ENCODE results near the gene SLC25A12. TPM values are rescaled to one million over a fixed set of nuclear protein-coding genes. Genes with fewer than 3 reads are reported as not detected.
A peak's percentile ranks its signal among the peaks of the same experiment; 100 is the strongest.
"Not testable (repeated sequence)": the region's sequence is repeated elsewhere in the genome, so short reads cannot be mapped to it uniquely, and the experiment has no call there.

Gene SLC25A12
- total RNA-seq, 1 donor from 2014 or later, result 12.1 TPM

DNA sequence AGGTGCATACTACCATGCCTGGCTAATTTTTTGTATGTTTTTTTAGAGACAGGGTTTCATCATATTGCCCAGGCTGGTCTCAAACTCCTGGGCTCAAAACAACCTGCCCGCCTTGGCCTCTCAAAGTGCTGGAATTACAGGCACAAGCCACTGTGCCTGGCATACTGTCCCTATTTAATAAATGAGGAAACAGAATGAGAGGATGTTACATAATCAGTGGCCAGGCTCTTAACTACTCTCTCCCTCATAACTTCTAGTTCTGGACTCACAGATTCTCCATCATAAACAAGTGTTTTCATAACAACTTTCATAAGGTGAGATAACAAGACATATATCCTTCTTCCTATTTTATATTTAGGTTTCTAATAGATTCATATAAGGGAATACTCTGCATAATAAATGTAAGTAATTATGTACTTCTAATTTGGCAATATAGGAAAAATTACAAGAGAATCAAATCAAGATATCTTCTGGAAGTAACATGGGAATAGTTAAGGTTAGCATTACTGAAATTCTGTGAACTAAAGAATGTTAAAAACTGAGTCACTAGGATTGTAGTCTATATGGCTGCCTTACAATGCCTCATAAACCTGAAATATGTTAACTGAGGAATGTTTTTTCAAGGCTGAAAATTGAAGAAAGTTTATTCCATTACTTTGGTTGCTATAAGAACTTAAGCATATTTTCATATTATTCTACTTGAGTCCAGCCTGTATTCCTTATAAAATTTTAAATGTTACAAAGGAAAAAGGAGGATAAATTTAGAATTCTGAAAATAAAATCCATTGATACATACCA lies 71.3 kb downstream of the SLC25A12 start:
- no peak for DNase-seq

DNA sequence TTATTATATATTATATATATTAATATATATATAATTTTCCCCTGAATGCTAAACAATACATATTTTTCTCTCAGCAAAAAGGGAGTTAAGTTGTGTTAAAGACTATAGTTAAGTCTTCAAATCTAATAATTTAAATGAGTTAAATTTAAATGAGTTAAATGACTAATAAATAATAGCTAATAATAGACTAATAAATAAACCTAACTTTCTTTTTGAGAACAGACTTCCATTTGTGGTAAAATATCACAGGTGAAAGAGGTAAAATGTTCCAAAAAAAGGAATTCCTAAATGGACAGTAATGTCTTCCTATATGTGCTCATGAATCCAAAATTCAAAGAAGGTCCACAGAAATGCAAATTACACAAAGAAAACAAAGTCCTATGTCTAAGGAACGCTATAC lies 74.6 kb downstream of the SLC25A12 start:
- no peak for DNase-seq

GRCh38 chr2:171814883-171815282 lies 79.2 kb downstream of the SLC25A12 start:
- DNase-seq, result no peak

DNA sequence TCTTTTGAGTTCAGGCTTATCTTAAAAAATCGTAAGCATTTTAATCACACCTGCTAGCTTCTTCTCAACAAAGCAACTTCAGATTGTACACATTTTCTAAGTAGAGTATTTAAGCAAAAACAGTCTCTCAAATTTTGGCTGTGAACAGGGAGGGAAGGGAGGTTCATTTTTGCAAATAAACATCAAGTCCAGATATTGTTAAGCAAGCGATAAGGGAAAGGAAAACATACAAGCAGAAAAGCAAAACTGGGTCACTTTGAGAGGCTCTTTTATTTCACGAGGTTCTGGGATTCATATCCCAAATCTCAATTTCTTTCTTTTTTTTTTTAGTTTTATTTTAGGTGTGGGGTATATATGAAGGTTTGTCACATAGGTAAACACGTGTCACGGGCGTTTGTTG lies 79.9 kb downstream of the SLC25A12 start:
- no peak for DNase-seq

DNA sequence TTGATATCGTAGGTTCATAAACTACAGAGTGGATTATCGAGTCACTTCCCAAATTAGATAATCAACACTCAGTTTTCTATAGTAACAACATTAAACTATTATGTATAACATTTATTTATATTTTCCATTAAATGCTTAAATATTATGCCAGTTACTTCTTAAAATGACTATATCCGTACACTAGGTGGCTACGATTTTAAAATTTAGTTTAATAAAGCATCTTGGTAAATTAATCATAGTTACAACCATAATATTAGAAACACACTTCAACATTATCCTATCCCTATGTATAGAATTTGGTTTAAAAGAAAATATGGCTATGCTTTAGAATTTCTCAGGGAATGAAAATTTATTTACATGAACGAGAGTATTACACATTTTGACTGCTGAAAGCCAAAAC lies 80.3 kb downstream of the SLC25A12 start:
- DNase-seq, result no peak

DNA sequence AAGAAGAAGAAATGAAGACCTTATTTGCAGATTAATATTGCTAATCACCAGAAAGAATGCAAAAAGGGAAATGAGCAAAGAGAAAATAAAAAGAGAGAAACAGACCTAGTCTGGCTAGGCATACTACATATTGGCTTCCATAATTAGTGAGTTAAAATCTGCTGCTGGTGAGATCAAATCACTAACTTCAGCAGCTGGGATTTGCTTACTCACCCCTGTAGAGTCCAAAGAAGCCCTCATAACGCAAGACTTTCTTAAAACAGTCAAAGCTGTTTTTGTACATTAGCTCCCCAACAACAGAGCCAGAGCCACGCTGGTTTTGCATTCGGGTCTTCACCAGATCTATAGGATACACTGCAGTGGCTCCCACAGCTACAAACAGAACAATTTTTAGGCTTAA lies 80.9 kb downstream of the SLC25A12 start:
- no peak for DNase-seq

DNA sequence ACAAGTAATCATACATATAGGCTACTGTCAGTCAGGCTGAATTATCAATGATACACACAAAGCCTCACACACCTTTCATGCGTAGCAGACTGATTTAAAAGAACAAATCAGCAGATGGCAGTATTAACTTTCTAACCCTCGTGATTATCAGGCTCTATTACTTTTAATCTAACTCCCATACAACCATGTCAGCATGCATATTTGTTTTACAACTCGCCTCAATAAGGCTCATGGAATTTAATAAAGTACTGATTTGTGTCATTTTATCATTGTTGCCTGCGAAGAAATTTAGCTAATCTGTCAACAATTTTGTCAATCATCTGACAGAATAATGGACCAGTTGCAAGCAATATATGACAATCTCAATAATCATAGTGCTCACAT lies 82.8 kb downstream of the SLC25A12 start:
- peak; percentile 63 for DNase-seq

DNA sequence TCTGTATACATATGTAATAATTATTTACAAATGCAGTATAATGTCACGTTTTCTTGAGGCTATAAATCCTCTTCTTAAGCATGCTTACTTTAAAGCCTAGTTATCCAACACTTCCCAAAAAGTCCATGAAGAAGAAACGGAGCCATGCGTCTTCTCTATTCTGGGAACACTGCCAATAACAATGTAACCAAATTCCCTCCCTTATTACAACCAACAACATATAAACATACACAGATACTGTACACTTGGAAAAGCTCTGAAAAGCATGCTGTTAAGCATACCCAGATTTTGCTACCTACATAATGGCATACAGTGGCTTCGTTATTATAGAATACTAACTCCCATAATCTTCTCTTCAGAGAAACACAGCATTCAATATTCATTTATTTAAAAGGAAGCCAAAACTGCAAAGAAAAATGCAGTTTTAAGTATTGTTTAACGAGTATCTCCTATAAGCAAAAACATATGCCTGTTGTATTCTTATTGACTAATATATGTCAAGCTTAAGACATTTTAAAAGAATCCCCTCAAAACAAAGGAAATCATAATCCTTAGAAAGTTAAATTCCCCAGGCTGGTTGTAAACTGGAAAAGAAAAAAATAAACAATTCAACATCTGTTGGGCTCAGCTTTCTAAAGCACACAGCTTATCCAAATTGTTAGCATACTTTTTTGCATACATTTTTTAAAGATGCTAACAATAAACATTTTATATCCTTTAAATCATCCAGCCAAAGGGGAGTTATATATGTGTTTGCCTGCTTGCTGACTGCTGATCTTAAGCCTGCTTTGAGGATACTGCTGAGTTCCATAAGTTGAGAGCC lies 83.4 kb downstream of the SLC25A12 start:
- DNase-seq, result no peak

DNA sequence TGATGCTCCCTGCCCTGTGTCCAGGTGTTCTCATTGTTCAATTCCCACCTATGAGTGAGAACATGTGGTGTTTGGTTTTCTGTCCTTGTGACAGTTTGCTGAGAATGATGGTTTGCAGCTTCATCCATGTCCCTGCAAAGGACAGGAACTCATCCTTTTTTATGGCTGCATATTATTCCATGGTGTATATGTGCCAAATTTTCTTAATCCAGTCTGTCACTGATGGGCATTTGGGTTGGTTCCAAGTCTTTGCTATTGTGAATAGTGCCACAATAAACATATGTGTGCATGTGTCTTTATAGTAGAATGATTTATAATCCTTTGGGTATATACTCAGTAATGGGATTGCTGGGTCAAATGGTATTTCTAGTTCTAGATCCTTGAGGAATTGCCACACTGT lies 85.2 kb downstream of the SLC25A12 start:
- DNase-seq, result not testable (repeated sequence)

DNA sequence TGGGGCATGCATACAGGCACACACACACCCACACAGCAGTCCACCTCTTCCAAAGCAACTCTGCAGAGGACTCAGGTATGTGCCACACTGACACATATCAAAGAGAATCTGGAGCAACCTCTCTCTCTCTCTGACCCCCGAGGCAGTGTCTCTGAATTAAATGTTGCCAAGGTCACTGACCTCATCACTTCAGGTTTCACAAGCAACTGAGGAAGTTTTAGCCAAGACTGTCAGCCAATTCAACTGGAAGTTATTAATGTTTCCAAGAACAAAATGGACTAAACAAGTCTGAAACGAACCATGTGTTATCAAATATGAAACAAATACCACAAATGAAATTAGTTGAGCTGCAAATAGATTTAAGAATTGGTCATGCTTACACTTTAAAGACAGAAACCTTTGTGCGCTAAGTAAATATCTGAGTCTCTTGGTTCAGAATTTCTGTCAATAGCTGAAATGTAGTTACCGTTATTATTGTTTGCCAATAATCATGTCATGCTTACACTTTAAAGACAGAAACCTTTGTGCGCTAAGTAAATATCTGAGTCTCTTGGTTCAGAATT lies 86.1 kb downstream of the SLC25A12 start:
- DNase-seq, result no peak

- peak; percentile 66 for DNase-seq
These were observed 86.9 kb downstream of the SLC25A12 start for GRCh38 chr2:171807119-171807518.

GRCh38 chr2:171804456-171804855 lies 89.6 kb downstream of the SLC25A12 start:
- no peak for DNase-seq

GRCh38 chr2:171803757-171804156 lies 90.3 kb downstream of the SLC25A12 start:
- no peak for DNase-seq

DNA sequence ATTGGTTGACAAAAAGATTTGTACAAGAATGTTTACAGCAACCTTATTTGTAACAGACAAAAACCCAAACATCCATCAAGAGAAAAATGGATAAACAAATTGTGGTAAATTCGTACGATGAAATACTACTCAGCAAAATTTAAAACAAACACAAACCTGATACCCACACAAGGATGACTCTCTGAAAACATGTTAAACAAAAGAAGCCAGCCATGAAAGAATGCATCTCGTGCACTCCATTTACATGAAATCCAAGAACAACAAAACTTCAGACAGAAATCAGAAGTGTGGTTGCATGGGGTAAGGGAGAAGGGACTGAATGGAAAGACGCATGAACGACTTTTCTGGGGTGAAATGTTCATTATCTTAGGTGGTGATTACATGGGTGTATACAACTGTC lies 93.4 kb downstream of the SLC25A12 start:
- no peak for DNase-seq

DNA sequence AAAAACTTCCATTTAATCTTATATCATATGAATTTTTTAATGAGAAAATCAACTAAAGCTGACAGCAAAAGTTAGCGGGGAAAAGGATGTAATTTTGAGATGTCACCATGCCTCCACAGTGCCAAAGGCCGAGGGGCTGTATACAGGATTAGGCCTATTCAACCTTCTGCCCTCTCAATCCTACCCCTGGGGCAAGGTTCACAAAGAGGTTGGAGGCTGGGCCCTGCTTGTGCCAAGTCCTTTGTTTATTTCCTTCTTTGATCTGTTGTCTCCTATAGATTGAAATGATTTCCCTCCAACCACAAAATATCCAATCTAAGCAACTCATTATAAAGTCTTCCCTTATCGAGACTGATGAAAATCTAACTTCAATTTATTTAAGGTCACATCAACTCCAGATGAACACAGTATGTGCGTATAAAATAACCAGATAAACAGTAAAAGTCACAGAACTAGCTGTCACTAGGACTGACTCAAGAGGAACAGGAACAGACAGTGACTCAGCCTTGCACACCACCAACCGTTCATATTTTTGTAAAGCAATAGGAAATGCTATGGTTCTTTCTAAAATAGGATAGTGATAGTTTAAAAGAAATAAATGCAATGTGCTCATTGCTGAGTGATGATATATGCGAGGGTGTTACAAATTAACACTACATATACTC lies 95.8 kb downstream of the SLC25A12 start:
- peak; percentile 74 for DNase-seq

DNA sequence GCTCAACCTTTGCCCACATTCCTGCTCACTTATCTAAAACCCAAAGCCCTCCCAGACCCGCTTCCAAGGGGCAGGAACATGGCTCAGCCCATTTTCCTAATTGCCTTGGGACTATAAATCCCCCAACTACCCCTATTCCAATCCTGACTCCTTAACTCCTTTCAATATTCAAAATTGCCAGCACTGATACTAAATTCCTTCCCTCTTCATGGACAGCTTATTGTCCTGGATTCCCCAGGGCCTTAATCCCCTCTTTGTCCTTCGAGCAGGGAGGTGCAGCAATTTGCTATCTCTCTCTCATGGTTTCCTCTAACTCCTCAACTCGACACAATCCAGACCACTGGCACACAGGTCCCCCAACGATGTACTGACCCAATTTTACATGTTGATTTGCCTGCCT lies 99.1 kb downstream of the SLC25A12 start:
- DNase-seq, result no peak

- DNase-seq, result no peak
These were observed 100.1 kb downstream of the SLC25A12 start for GRCh38 chr2:171793691-171794678.

DNA sequence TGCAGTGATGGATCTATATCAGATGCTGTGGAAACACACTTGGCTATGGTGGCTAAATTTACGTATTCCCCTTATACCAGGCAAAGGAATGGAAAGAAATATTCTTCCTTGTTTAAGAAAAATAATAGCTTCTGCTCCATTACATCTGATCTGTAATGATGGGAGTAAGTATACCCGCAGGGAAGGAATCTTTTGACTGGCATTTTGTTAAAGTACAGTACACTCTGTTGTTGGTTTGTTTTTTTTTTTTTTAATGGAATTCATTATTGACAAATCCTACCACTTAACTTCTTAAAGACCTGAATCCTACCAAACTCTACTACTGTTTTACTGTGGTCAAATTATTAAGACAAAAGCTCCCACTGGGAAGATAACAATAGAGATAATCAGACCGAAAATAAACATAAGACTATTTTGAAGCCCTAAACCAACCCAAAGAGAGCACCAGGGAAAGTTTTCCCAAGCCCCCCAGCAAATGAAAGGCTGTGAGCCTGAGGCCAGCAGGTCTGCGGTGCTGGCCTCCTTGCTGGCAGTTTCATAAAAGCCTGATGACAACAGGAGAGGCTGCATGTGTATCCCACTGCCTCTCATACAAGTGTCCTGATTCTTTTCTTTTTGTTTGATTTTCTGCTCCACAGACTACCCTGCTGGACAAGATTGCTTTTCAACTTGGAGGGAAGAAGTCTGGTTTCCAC lies 101.0 kb downstream of the SLC25A12 start:
- DNase-seq, result no peak

DNA sequence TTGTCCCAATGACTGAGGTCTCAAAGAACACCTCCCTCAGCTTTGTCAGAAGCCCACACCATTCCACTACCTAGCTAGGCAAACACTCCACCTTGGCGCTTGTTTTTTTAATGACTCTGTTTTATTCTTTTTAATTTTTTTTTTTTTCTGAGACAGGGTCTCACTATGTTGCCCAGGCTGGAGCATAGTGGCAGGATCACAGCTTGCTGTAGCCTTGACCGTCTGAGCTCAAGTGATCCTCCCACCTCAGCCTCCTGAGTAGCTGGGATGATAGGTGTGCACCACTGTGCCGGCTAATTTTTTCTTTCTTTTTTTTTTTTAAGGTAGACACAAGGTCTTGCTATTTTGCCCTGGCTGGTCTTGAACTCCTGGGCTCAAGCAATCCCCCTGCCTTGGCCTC lies 101.9 kb downstream of the SLC25A12 start:
- DNase-seq, result no peak

DNA sequence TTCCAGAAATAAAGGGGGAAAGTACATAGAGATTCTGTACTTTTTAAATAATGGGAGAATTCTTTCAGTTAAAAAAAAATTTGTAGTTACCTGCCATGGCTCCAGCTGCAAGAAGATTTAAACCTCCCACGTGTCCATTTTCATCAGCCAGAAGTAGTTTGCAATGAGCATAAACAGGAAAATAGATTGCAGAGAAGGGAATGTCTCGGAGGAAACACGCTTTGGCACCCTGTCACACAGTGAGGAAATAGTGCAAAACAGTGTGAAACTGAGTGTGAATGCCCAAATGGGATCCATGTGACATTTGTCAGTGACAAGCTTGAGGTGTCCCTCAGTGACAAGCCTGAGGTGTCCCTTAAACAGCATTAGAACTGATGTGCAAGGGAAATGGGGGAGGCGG lies 102.7 kb downstream of the SLC25A12 start:
- DNase-seq, result no peak

GRCh38 chr2:171789956-171790355 lies 104.1 kb downstream of the SLC25A12 start:
- DNase-seq, result no peak
